Neural cell (in vitro differentiated cells): Measurements from ENCODE around the gene GRIN3A. TPM values are rescaled to one million over a fixed set of nuclear protein-coding genes. Genes with fewer than 3 reads are reported as not detected.

ENCODE experiments used
- H2AFZ ChIP-seq: fragments of 200-600, 300-800 bp; sonication (generic), shearing (Covaris generic); 2 replicates; pipeline ENCODE4 v1.6.0; 2014; ENCODE audit warnings: low read depth, mild to moderate bottlenecking, antibody characterized with exemption, low read length, moderate library complexity
- H3F3A ChIP-seq: fragments of 200-600 bp; shearing (Covaris generic); 2 replicates; pipeline ENCODE4 v1.6.1; 2016; ENCODE audit warnings: mild to moderate bottlenecking, moderate library complexity, mixed read lengths, antibody characterized with exemption, low read length; ENCODE audit not compliant: insufficient read depth, poor library complexity, severe bottlenecking
- H3K27ac ChIP-seq: fragments of 200-600, 300-800 bp; sonication (generic), shearing (Covaris generic); 2 replicates; pipeline ENCODE4 v1.5.1; 2014; ENCODE audit warnings: mild to moderate bottlenecking, low read length, moderate library complexity
- H3K27me3 ChIP-seq: fragments of 300-800, 200-600 bp; sonication (generic), shearing (Covaris generic); 2 replicates; pipeline ENCODE4 v1.6.0; 2014; ENCODE audit warnings: mild to moderate bottlenecking, low read depth, low read length, moderate library complexity; ENCODE audit not compliant: insufficient read depth
- H3K36me3 ChIP-seq: fragments of 300-800, 200-600 bp; sonication (generic), shearing (Covaris generic); 2 replicates; pipeline ENCODE4 v1.5.1; 2014; ENCODE audit warnings: mild to moderate bottlenecking, antibody characterized with exemption, low read length, moderate library complexity; ENCODE audit not compliant: insufficient read depth
- H3K4me2 ChIP-seq: fragments of 300-800, 200-600 bp; sonication (generic), shearing (Covaris generic); 2 replicates; pipeline ENCODE4 v1.6.0; 2014; ENCODE audit warnings: mild to moderate bottlenecking, low read length
- H3K4me3 ChIP-seq: fragments of 300-800, 200-600 bp; sonication (generic), shearing (Covaris generic); 2 replicates; pipeline ENCODE4 v1.5.1; 2014; ENCODE audit warnings: mild to moderate bottlenecking, low read length, moderate library complexity
- H3K79me2 ChIP-seq: fragments of 200-600 bp; shearing (Covaris generic); replicated peaks from 2 replicates; pipeline ENCODE4 v1.6.0; 2014; ENCODE audit warnings: mild to moderate bottlenecking, low read length, moderate library complexity; ENCODE audit not compliant: insufficient read depth
- H3K9ac ChIP-seq: fragments of 300-800, 200-600 bp; sonication (generic), shearing (Covaris generic); 2 replicates; pipeline ENCODE4 v1.6.1; 2016; ENCODE audit warnings: mild to moderate bottlenecking, low read length, mixed read lengths
- H3K9me2 ChIP-seq: fragments of 200-600 bp; shearing (Covaris generic); 2 replicates; pipeline ENCODE4 v1.6.1; 2016; ENCODE audit warnings: mild to moderate bottlenecking, low read length, mixed read lengths; ENCODE audit not compliant: insufficient read depth
- H3K9me3 ChIP-seq: fragments of 200-600, 300-800 bp; sonication (generic), shearing (Covaris generic); 2 replicates; pipeline ENCODE4 v1.6.1; 2016; ENCODE audit warnings: mild to moderate bottlenecking, mixed run types, low read length, moderate library complexity, mixed read lengths
- H4K20me1 ChIP-seq: fragments of 200-600 bp; shearing (Covaris generic); 2 replicates; pipeline ENCODE4 v1.6.1; 2016; ENCODE audit warnings: mild to moderate bottlenecking, mixed run types; ENCODE audit not compliant: insufficient read depth
- CTCF ChIP-seq: fragments of 450-650 bp; IDR thresholded peaks from 2 replicates; pipeline ENCODE4 v1.5.1; 2014; ENCODE audit warnings: antibody characterized with exemption, mild to moderate bottlenecking, moderate library complexity; ENCODE audit not compliant: poor library complexity, severe bottlenecking
- EP300 ChIP-seq: fragments of 450-650 bp; conservative IDR thresholded peaks from 2 replicates; pipeline ENCODE4 v1.6.1; 2014; ENCODE audit warnings: antibody characterized with exemption, mild to moderate bottlenecking, moderate library complexity; ENCODE audit not compliant: poor library complexity, severe bottlenecking
- EZH2 ChIP-seq: fragments of 200-600, 300-800 bp; shearing (Covaris generic), sonication (generic); IDR thresholded peaks from 2 replicates; pipeline ENCODE4 v1.6.1; 2014; ENCODE audit warnings: antibody characterized with exemption, low read length, borderline replicate concordance, mild to moderate bottlenecking; ENCODE audit not compliant: insufficient read depth, poor library complexity, severe bottlenecking
- MXI1 ChIP-seq: fragments of 450-650 bp; conservative IDR thresholded peaks from 2 replicates; pipeline ENCODE4 v1.6.1; 2014; ENCODE audit warnings: antibody characterized with exemption, mild to moderate bottlenecking; ENCODE audit not compliant: poor library complexity, severe bottlenecking
- POLR2AphosphoS5 ChIP-seq: IDR thresholded peaks from 2 replicates; pipeline ENCODE4 v1.6.1; 2012
- RAD21 ChIP-seq: fragments of 450-650 bp; conservative IDR thresholded peaks from 2 replicates; pipeline ENCODE4 v1.6.1; 2014; ENCODE audit warnings: antibody characterized with exemption, mild to moderate bottlenecking, moderate library complexity
- REST ChIP-seq: IDR thresholded peaks from 2 replicates; pipeline ENCODE4 v1.6.1; 2012; ENCODE audit warnings: borderline replicate concordance
- SMC3 ChIP-seq: fragments of 450-650 bp; conservative IDR thresholded peaks from 2 replicates; pipeline ENCODE4 v1.6.1; 2014; ENCODE audit warnings: antibody characterized with exemption, mild to moderate bottlenecking, moderate library complexity; ENCODE audit not compliant: poor library complexity
- TAF1 ChIP-seq: IDR thresholded peaks from 2 replicates; pipeline ENCODE4 v1.6.1; 2012; ENCODE audit warnings: low read depth
- polyA plus RNA-seq: library from polyadenylated mRNA; depleted of rRNA; stranded (reverse); fragments of >200 nt; gene quantifications from 2 replicates; pipeline ENCODE4 v1.2.3, GENCODE V29; 2014

GRIN3A gene
- polyA plus RNA-seq, 1 donor from 2014 or later = 0.59 TPM

GRCh38 chr9:101778332-101778731 is 39.9 kb upstream of the GRIN3A start:
- H3K27me3 ChIP-seq = no peaks in the 10 kb centered on the region
- TF ChIP-seq REST (no peak), MXI1 (no peak), EZH2 (no peak), EP300 (no peak), RAD21 (no peak), SMC3 (no peak), POLR2AphosphoS5 (no peak), CTCF (no peak), TAF1 (no peak)

GRCh38 chr9:101764472-101764871 is 26.0 kb upstream of the GRIN3A start:
- no peak overlapping the region for H3K9ac ChIP-seq
- H3K9me2 ChIP-seq = no peaks in the 10 kb centered on the region
- no peaks in the 10 kb centered on the region for H3K79me2 ChIP-seq
- no peaks in the 10 kb centered on the region for H3K36me3 ChIP-seq
- no peaks in the 10 kb centered on the region for H3K27me3 ChIP-seq
- no peaks in the 10 kb centered on the region for H4K20me1 ChIP-seq
- H3F3A ChIP-seq = no peaks in the 10 kb centered on the region
- no peaks in the 10 kb centered on the region for H3K9me3 ChIP-seq
- H3K4me2 ChIP-seq = no peak overlapping the region
- no peak overlapping the region for H3K27ac ChIP-seq
- TF ChIP-seq SMC3 = no peak
- TF ChIP-seq EZH2 = no peak
- no peak overlapping the region for H2AFZ ChIP-seq
- no peak overlapping the region for H3K4me3 ChIP-seq

More at GRCh38 chr9:101778332-101778731, 39.9 kb upstream of the GRIN3A start:
- Histone ChIP-seq H3K9me3 (no peaks in the 10 kb centered on the region), H2AFZ (no peak overlapping the region), H4K20me1 (no peaks in the 10 kb centered on the region), H3K79me2 (no peaks in the 10 kb centered on the region), H3K9me2 (no peaks in the 10 kb centered on the region), H3F3A (no peaks in the 10 kb centered on the region), H3K4me3 (no peak overlapping the region), H3K36me3 (no peaks in the 10 kb centered on the region), H3K9ac (no peak overlapping the region), H3K4me2 (no peak overlapping the region), H3K27ac (no peak overlapping the region)
